Measurements from ENCODE around the gene CYBRD1.
"Not testable (repeated sequence)": the region's sequence is repeated elsewhere in the genome, so short reads cannot be mapped to it uniquely, and the experiment has no call there.

The CYBRD1 gene

GRCh38 chr2:171516793-171517192, 5.5 kb upstream of the CYBRD1 start:
- DNase-seq: no peak

DNA sequence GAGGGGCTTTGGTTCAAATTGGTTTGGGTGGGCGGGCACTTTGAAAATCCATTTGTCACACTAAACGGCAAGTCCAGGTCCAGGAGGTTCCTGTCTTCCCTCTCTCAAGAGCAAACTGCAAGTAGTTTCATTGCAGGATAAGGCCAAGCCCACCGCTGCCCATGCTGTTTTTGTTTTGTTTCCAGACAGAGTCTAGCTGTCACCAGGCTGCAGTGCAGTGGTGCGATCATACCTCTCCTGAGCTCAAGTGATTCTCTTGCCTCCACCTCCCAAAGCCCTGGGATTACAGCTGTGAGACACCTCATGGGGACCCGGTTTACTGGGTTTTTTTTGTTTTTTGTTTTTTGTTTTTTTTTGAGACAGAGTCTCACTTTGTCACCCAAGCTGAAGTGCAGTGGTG, 1.8 kb upstream of the CYBRD1 start:
- DNase-seq: no peak

GRCh38 chr2:171521361-171522051, 768 bp upstream of the CYBRD1 start:
- no peak for DNase-seq

DNA sequence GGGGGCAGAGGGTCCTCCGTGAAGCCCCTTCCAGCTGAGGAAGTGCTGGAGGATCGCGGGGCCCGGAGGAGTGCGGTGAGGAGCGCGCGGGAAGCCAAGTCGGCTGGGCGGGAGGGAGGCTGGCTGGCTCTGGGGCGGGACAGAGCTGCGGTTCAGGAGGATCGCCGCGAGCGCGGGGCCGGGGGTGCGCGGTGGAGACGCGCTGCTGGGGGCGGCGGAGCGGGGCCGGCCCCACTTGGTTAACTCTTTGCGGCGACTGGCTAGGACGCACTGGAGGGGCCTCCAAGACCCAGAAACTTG, 464 bp downstream of the CYBRD1 start:
- DNase-seq: no peak

GRCh38 chr2:171523088-171524017, 1.1 kb downstream of the CYBRD1 start:
- peak; percentile 61 for DNase-seq

- DNase-seq: no peak
Measured at GRCh38 chr2:171524018-171524401, 1.7 kb downstream of the CYBRD1 start.

DNA sequence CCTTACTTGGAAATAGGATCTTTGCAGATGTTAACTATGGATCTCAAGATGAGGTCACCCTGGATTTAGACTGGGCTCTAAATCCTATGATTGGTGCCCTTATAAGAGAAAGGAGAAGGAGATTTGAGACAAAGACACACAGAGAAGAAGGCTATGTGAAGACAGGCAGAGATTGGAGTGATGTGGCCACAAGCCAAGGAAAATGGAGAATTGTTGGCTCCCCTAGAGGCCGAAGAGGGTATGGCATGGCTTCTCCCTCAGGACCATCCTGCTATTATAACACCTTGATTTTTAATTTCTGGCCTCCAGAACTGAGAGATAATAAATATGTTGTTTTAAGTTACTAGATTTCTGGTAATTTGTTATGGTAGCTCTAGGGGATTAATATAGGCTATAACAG, 7.6 kb downstream of the CYBRD1 start:
- DNase-seq: no peak

GRCh38 chr2:171530378-171530777, 8.1 kb downstream of the CYBRD1 start:
- no peak for DNase-seq

DNA sequence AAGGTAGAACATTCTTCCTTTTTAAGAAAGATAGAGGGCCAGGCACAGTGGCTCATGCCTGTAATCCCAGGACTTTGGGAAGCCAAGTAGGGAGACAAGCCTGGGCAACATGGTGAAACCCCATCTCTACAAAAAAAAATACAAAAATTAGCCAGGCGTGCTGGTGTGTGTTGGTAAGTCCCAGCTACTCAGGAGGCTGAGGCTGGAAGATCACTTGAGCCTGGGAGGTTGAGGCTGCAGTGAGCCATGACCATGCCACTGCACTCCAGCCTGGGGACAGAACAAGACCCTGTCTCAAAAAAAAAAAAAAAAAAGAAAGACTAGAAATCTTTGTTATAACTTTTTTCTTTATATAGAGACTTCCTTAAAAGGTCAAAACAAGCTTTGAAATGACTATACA, 8.6 kb downstream of the CYBRD1 start:
- DNase-seq: not testable (repeated sequence)

- DNase-seq: no peak
Measured at GRCh38 chr2:171531291-171531690, 9.0 kb downstream of the CYBRD1 start.

GRCh38 chr2:171531836-171532450, 9.7 kb downstream of the CYBRD1 start:
- DNase-seq: no peak

DNA sequence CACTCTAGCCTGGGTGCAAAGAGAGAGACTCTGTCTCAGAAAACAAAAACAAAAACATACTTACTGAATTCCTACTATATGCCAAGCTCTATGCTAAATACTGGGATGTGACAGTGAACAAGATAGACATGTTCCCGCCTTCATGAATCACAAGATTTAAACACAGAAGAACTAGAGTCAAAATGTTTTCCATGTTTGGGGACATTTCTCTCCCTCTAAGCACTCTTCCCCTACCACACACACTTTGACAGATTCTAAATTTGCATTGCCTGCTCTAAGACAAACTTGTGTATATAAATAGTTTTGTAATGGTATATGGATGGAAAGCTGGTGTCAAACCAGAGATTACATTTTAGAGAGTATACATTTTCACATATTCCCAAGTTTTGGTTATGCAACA, 11.1 kb downstream of the CYBRD1 start:
- DNase-seq: no peak

DNA sequence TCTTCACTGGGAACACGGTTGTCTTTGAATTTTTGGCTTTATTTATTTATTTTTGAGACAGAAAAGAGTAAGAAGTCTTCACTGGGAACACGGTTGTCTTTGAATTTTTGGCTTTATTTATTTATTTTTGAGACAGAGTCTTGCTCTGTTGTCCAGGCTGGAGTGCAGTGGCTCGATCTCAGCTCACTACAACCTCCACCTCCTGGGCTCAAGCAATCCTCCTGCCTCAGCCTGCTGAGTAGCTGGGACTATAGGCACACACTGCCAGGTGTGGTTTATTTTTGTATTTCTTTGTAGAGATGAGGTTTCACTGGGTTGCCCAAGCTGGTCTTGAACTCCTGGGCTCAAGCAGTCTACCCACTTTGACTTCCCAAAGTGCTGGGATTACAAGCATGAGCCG, 13.3 kb downstream of the CYBRD1 start:
- not testable (repeated sequence) for DNase-seq

GRCh38 chr2:171540437-171540836, 18.2 kb downstream of the CYBRD1 start:
- no peak for DNase-seq

DNA sequence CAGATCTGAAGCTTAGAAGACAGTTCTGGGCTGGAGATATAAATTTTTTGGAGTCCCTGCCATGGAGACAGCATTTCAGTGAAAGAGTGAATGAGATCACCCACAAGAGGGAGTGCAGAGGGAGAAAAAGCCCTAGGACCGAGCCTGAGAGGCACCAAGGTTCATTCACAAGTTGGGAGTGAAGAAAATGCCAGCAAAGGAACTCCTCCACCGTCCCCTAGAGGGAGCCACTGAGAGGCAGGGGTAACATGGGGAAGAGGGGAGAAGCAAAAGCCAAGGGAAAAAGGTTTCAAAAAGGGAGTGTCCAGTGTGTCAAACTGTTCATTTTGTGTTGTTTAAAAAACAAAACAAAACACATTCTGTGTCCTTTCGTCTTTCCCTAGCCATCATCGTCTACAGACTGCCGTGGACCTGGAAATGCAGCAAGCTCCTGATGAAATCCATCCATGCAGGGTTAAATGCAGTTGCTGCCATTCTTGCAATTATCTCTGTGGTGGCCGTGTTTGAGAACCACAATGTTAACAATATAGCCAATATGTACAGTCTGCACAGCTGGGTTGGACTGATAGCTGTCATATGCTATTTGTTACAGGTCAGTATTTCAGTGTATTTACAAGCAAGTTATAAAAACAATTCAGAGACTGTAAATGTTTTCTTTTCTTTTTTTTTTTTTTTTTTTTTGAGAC, 19.1 kb downstream of the CYBRD1 start:
- DNase-seq: no peak

GRCh38 chr2:171545086-171545485, 22.8 kb downstream of the CYBRD1 start:
- no peak for DNase-seq

DNA sequence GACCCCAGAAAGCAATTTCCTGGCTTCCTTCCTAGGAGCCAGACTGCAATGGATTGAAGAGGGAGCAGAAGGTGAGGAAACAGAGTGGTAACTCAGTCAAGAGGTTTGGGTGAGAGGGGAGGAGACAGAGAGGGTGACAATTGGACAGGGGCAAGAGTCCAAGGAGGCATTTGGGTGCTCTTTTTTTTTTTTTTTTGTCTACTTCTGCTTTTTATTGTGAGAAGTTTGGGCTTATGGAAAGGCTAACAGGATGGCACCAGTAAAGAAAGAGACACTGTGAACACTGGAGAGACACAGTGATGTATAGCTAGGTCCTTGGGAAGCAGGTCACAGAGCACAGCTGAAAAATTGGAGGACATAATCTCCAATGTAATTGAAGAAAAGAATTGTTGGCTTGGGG, 25.0 kb downstream of the CYBRD1 start:
- DNase-seq: no peak

- no peak for DNase-seq
Measured at GRCh38 chr2:171547720-171548119, 25.4 kb downstream of the CYBRD1 start.

- DNase-seq: no peak
Measured at GRCh38 chr2:171550613-171551012, 28.3 kb downstream of the CYBRD1 start.

DNA sequence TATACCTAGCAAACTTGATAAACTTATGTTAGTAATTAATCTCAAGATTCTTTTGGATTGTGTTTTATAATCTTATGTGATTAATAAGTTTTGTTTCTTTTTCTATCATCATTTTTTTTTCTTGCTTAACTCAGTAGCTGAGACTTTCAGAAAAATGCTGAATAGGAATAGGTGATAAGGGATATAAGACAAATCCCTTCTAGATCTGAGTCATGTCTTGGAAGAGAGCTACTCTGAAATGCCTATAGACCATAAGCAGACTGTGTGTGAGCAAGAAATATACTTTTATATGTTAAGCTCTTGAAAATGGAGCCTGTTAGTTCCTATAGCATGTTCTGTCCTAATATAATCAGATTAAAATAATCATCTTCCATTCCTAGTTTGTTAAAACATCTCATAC, 29.6 kb downstream of the CYBRD1 start:
- DNase-seq: no peak

DNA sequence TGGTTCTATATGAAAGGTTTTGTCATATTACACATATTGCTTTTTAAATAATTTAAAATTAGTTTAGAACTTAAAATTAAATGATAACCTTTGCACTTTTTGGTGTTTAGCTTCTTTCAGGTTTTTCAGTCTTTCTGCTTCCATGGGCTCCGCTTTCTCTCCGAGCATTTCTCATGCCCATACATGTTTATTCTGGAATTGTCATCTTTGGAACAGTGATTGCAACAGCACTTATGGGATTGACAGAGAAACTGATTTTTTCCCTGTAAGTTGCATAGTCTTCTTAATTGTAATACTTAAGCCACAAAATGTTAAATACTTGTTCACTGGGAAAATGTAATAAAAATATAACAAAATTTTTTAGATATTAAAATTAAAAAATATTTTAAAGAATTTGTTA, 31.0 kb downstream of the CYBRD1 start:
- DNase-seq: no peak

- no peak for DNase-seq
Measured at GRCh38 chr2:171553858-171554257, 31.6 kb downstream of the CYBRD1 start.

- no peak for DNase-seq
Measured at GRCh38 chr2:171554991-171555615, 32.8 kb downstream of the CYBRD1 start.
